Raji (cell line): ENCODE measurements around the gene PIAS1.

Experiments
- POLR2A ChIP-seq: IDR thresholded peaks from 2 replicates; pipeline ENCODE4 v1.6.1; 2011; ENCODE audit warnings: low read depth, low read length, control low read depth; ENCODE audit not compliant: insufficient read depth

PIAS1 gene

GRCh38 chr15:68078365-68078764 is 24.2 kb downstream of the PIAS1 start:
- no peak for TF ChIP-seq POLR2A

DNA sequence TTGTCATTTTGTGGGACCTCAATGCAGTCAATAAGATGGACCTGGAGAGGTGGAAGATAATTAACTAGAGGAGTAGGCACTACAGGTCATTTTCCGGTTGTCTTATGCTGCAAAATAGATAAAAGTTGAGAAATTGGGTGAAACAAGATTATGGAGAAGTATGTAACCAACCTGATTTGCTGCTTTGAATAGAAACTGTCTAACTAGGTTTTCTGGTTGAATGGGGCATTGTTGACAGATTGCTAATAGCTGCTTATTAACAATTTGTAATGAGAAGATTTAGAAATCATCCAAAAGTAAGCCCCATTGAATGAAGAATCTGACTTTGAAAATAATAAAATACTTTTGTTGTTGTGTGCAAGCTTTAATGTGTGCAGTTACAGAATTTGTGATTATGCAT is 26.2 kb downstream of the PIAS1 start:
- TF ChIP-seq POLR2A, result no peak

GRCh38 chr15:68080783-68081182 is 26.7 kb downstream of the PIAS1 start:
- no peak for TF ChIP-seq POLR2A

GRCh38 chr15:68081869-68082505 is 27.9 kb downstream of the PIAS1 start:
- TF ChIP-seq POLR2A, result no peak

GRCh38 chr15:68082735-68083134 is 28.6 kb downstream of the PIAS1 start:
- no peak for TF ChIP-seq POLR2A

- no peak for TF ChIP-seq POLR2A
Measured at GRCh38 chr15:68083463-68083862, 29.3 kb downstream of the PIAS1 start.

DNA sequence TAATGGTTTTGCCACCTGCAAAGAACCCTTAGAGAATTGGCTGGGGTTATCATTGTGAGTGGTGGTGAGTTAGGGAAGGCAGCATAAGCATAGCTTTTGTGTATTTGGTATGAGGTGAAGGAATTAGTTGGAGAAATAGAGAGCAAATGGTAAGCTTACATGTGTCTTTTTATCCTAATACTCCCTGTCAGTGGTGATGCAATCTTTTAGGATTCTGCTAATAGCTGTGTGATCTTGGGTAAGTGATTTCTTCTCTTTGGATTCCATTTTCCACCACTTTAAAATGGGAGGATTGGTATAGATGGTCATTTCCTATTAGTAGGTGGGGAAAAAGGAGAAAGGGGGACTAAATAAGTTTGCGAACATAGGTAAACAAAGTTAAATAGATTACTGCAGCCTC is 30.9 kb downstream of the PIAS1 start:
- no peak for TF ChIP-seq POLR2A

GRCh38 chr15:68091743-68092142 is 37.6 kb downstream of the PIAS1 start:
- TF ChIP-seq POLR2A, result no peak

GRCh38 chr15:68096099-68096498 is 42.0 kb downstream of the PIAS1 start:
- TF ChIP-seq POLR2A, result no peak

GRCh38 chr15:68097029-68097428 is 42.9 kb downstream of the PIAS1 start:
- TF ChIP-seq POLR2A, result no peak

DNA sequence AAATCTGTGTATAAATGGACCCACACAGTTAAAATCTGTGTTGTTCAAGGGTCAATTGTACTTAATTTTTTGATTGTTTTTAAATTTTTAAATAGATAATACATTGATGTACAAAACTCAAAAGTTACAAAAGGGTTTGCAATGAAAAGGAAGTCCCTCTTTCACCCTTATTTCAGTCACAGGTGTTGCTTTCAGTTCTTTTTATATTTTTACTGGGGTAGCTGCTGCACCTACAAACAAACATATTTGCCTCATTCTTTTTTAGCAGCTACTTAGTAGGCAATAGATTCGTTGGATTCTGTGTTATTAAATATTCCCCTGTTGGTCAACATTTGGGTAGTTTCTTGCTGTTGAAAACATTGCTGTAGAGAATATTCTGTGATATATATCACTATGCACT is 44.4 kb downstream of the PIAS1 start:
- TF ChIP-seq POLR2A, result no peak

DNA sequence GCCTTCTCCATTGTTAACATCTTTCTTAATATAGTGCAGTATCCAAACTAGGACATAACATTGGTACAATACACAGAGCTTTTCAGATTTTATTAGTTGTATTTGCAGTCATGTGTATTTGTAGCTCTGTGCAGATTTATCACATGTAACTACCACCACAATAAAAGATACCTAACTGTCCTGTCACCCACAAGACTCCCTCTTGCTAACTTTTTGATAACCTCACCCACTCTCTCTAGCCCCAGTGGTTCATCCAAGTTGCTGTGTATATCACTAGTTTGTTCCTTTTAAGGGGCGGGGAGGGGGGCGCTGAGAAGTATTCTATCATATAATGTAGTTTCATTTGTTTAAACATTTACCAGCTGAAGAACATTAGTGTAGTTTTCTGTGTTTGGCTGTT is 46.1 kb downstream of the PIAS1 start:
- TF ChIP-seq POLR2A, result no peak

DNA sequence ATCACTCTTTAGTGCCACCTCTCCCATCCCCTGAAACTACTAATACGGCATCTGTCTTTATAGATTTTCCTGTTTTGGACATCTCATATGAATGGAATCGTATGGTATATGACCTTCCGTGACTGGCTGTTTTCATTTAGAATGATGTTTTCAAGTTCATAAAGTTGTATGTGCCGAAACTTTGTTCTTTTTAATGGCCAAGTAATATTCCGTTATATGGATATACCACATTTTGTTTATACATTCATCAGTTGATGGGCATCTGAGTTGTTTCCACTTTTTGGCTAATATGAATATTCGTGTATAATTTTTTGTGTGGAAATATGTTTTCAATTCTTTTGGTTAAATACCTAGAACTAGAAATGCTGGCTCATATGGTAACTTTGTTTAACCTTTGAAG is 49.5 kb downstream of the PIAS1 start:
- no peak for TF ChIP-seq POLR2A

GRCh38 chr15:68106656-68107055 is 52.5 kb downstream of the PIAS1 start:
- TF ChIP-seq POLR2A, result no peak

DNA sequence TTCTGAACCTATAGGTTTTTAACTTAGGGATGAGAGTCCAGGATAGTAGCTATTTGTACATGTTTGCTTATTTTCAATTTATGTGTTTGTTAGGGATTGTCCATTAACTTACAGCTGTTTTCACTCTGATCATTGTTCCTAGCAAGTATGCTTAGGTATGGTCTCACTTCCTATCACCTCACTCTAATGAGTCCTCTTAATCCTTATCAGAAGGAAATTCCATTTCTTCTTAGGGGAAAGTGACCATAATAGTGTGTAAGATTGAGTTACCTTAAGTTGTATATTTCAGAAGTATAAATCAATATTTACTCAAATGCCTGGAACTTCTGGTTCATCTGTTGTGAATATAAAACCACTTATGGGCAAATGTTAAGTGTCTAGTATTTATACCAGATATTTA is 53.0 kb downstream of the PIAS1 start:
- TF ChIP-seq POLR2A, result no peak

- no peak for TF ChIP-seq POLR2A
Measured at GRCh38 chr15:68112706-68113105, 58.6 kb downstream of the PIAS1 start.

DNA sequence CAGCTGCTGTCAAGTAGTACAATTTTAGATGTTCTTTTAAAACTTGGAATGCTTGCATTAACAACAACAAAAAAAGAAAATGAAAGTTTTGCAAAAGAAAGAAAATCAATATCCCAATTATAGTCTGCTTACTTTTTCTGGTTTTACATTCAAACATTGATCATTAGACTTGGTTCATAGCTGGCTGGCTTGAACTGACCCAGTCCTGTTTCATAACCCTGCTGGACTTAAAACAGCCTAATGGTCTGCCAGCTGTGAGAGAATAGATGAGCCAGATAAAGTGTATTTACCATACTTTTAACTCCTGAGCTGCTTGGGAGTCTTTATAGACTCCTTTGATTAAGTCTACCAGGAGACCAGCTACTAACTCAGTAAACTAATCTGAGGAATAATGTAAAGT is 59.2 kb downstream of the PIAS1 start:
- TF ChIP-seq POLR2A, result no peak
